Right lobe of liver (tissue), 4 donors: ENCODE data around the gene RFX8.
"Not testable (repeated sequence)": the region's sequence is repeated elsewhere in the genome, so short reads cannot be mapped to it uniquely, and the experiment has no call there.

Experiments
- POLR2A ChIP-seq: fragments of 450-650 bp; IDR thresholded peaks from one replicate; pipeline ENCODE4 v1.6.1; 2017; ENCODE audit warnings: antibody characterized with exemption, mild to moderate bottlenecking
- TF ChIP-seq, protein P1 (sequence below), 4 donors: fragments of 200-600 bp in 3 of 4; fragments of 450-650 bp in 1 of 4; IDR thresholded peaks; one replicate each; pipeline versions ENCODE4 v1.5.1 to v1.8.0; 2016 to 2022; ENCODE audit warnings: antibody characterized with exemption in 4 of 4, mild to moderate bottlenecking in 2 of 4
- donor health status: DM: no; HTN: no; CAD: no.
- donor health status: DM: no; HTN: no; CAD: no.
- donor health status: DM: no; HTN: yes; CAD: no.

DNA sequence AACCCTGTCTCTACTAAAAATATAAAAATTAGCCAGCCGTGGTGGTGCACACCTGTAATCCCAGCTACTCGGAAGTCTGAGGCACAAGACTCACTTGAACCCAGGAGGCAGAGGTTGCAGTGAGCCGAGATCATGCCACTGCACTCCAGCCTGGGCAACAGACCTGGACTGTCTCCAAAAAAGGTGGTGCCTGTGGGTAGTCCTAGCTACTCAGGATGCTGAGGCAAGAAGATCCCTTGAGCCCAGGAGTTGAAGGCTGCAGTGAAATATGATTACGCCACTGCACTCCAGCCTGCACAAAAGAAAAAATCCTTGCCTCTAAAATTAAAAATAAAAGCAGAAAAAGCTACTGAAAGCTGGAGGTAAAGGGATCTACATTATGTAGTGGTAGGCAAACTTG is 122.3 kb downstream of the RFX8 start:
- TF ChIP-seq, protein P1, sequence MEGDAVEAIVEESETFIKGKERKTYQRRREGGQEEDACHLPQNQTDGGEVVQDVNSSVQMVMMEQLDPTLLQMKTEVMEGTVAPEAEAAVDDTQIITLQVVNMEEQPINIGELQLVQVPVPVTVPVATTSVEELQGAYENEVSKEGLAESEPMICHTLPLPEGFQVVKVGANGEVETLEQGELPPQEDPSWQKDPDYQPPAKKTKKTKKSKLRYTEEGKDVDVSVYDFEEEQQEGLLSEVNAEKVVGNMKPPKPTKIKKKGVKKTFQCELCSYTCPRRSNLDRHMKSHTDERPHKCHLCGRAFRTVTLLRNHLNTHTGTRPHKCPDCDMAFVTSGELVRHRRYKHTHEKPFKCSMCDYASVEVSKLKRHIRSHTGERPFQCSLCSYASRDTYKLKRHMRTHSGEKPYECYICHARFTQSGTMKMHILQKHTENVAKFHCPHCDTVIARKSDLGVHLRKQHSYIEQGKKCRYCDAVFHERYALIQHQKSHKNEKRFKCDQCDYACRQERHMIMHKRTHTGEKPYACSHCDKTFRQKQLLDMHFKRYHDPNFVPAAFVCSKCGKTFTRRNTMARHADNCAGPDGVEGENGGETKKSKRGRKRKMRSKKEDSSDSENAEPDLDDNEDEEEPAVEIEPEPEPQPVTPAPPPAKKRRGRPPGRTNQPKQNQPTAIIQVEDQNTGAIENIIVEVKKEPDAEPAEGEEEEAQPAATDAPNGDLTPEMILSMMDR (IDR thresholded peaks at IDR 0.05): not testable (repeated sequence)
- TF ChIP-seq POLR2A: not testable (repeated sequence)
